UCSD-AML1 (cell line): ENCODE results near the gene CHPF2.

Source experiments
- DNase-seq: peaks from one replicate; lab custom pipeline; 2025; ENCODE audit not compliant: unreplicated experiment; lab: John Stamatoyannopoulos, UW

Gene CHPF2

GRCh38 chr7:151204383-151205032, 27.8 kb upstream of the CHPF2 start:
- no peak for DNase-seq

- no peak for DNase-seq
Measured at GRCh38 chr7:151205730-151206129, 26.6 kb upstream of the CHPF2 start.

- no peak for DNase-seq
Measured at GRCh38 chr7:151206914-151207313, 25.4 kb upstream of the CHPF2 start.

- DNase-seq, result no peak
Measured at GRCh38 chr7:151207315-151207714, 25.0 kb upstream of the CHPF2 start.

GRCh38 chr7:151207804-151208203, 24.5 kb upstream of the CHPF2 start:
- no peak for DNase-seq

GRCh38 chr7:151208253-151208862, 23.9 kb upstream of the CHPF2 start:
- no peak for DNase-seq

GRCh38 chr7:151209588-151209987, 22.7 kb upstream of the CHPF2 start:
- DNase-seq, result no peak

DNA sequence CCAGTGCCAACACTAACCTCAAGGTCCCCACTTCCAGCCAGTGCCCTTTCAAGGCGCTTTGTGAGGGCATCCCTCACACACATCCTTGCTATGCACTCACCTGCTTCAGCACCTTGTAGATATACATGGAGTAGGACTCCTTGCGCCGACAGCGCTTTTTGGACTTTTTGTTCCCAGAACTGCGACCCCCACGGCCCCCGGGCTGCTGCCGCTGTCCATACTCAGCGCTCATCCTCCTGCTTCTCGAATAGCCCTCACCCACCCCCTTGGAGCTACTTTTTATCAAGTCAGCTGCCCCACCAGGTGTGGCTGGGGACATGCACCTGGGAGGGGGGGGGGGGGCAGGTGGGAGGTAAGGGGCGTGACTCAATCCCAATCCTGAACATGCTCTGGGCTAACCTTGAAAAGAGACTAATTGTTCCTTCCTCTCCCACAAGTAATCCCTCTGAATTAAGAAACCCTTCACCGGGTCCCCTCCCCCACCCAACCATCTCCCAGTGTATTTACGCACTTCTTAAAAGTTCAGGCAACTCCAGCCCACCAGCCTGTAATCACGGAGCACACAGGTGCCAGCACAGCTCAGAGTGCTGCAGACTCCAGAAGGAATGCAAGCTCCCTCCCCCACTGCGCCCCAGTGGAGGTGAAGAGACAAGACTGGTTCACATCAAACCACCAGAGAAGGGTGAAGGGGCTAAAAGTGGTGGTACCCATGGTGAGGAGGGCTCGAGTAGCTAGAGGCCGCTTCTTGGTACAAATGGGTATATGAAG, 22.0 kb upstream of the CHPF2 start, which contains the start of gene H2BK1:
Gene H2BK1, minus strand, starts transcription at position 402 of the 768 bp plus-strand sequence. Its CDS starts 170 bp downstream, at position 232.
- no peak for DNase-seq

DNA sequence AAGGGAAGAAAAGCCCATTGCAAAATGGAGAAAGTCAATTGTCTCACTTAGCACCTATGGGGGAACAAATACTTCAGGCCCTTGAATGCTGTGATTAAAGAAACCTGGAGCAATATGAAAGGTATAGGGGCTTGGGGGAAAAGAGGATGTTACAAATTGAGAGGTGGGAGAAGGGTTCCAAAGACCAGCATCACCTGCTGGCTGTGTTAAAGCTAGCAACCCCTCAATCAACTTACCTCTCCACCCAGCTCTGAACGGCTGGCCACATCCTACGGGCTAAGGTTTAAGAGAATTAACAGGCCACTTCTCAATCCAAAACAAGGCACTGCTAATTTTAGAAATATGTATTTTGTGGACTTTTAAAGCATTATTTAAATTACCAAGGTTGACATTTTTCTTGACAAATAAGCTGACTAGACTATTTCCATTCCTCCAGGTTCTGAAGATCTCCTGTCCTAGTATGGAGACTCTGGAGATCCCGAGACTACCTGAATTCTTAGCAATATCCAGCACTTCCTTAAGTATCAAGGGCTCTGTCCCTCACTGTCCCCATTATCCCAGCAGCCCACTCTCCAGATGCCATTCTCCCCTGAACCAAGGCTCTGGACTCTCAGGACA, 21.0 kb upstream of the CHPF2 start:
- DNase-seq, result no peak

- DNase-seq, result no peak
Measured at GRCh38 chr7:151212626-151213025, 19.7 kb upstream of the CHPF2 start.

DNA sequence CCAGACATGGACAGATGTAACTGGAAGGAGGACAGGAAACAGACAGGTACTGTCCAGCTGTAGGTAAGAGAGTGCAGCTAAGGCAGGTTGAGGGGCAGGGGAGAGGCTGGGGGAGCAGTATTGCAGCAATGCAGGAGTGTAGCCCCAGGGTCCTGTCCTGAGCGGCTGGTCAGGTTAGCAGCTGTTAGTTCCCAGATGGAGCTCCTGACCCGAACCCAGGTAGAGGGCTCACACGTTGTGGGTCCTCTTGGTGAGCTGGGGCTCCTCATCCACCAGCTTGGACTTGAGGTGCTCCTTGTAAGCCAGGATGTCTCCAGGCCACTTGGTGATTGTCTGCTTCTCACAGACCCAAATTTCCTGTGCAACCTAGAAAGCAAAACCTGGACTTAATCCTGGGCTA, 18.5 kb upstream of the CHPF2 start:
- no peak for DNase-seq

DNA sequence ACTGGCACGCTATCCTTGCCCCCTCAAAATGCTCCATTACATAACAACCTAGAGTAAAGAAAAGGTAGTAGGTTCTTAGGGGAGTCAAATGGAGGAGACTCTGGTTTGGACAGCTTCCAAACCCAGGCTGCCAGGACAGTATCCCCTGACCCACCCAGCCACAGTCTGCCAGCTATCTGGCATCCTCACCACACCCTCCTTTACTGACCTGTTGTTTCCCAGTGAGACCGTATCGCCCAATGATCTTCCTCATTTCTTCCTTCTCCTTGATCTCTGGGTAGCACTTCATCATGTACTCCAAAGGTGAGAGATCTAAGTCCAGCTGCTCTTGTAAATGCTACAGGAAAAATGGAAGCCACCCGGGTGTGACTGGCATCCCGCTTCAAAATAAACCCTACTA, 16.9 kb upstream of the CHPF2 start:
- DNase-seq, result no peak

DNA sequence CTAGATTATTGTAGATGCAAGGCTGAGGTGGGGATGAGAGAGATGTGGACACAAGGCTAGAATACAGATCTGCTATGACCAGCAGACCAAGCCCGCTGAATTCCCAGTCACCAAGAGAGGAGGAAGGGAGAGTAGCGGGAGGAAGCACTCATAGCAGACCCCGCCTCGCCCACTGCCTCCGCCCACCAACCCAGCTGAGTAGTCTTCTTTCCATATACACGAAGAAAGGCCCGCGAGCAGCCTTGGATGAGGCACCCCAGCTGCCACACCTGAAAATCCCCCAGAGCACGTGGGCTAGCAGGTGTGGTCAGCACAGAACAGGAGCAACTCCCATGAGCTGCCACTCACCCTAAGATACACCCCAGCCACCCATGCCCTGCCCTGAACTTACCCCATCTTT, 14.1 kb upstream of the CHPF2 start:
- no peak for DNase-seq

- no peak for DNase-seq
Measured at GRCh38 chr7:151223728-151224127, 8.6 kb upstream of the CHPF2 start.

DNA sequence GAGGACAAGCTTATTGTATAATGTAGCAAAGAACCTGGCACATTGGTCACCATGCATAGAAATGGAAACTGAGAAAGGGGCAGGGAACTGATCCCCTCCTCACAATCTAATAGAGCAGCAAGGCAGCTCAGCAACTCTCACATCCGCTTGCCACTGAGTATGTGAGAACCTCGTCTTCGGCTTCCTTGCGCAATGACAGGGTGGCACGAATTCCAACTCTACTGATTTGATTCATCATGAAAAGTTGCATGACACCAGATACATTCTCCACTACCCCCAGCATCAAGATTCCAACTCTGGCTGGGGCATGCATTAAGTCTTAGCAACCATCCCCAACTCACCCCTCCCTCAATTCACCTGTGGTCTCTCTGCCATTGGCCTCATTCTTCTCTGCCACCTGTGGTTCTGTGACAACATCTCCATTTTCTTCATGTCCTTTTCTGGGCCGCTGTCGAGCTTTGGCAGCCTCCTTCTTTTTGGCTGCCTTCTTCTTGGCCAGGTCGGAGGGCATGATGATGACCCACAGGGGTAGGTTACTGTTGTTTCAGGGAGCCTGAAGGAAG, 6.3 kb upstream of the CHPF2 start:
- no peak for DNase-seq

GRCh38 chr7:151226560-151226874, 5.8 kb upstream of the CHPF2 start:
- DNase-seq, result no peak

DNA sequence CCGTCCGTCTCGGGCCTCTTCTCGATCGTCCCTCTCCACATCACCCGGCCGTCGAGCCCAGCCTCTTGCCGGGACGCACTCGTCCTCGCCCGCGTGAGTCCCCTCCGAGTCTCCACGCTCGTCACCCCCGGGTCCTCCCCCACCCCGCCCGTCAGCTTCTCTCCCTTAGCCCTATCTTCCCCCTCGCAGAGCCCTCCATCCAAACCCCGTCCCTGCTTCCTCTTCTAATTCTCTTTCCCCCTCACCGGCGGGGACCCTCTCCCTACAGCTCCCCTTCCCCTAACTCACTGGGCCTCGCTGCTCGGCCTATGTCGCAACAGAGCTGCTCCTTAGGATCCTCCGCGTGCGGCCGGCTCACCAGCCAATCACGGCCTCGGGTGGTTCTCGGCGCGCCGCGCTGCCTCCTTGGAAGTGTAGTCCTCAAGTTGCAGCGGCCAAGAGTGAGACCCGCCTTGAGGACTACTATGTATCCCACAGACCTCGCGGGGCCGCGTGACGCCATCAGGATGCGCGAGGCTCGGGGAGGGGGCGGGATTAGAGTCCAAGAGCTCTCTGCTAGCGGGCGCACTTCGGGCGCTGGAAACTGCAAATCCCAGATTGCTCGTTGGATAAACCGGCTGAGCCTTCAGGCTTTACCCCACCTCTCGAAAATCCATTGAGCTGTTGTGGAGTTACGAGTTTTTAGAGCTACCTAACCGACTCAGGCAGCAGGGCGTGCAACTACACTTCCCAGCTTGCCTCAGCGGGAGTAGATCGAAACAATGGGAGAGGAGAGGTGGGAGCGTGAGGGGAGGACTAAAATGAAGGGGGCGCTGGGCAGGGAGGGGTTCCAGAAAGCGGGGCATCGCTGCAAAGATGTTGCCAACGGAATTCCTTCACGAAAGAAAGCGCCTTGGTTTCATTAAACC, 5.2 kb upstream of the CHPF2 start, which contains the start of gene ABCF2:
Gene ABCF2, minus strand, starts transcription at position 331 of the 908 bp plus-strand sequence. CDS start 747 bp downstream, outside the sequence.
- DNase-seq, result peak; percentile 91

DNA sequence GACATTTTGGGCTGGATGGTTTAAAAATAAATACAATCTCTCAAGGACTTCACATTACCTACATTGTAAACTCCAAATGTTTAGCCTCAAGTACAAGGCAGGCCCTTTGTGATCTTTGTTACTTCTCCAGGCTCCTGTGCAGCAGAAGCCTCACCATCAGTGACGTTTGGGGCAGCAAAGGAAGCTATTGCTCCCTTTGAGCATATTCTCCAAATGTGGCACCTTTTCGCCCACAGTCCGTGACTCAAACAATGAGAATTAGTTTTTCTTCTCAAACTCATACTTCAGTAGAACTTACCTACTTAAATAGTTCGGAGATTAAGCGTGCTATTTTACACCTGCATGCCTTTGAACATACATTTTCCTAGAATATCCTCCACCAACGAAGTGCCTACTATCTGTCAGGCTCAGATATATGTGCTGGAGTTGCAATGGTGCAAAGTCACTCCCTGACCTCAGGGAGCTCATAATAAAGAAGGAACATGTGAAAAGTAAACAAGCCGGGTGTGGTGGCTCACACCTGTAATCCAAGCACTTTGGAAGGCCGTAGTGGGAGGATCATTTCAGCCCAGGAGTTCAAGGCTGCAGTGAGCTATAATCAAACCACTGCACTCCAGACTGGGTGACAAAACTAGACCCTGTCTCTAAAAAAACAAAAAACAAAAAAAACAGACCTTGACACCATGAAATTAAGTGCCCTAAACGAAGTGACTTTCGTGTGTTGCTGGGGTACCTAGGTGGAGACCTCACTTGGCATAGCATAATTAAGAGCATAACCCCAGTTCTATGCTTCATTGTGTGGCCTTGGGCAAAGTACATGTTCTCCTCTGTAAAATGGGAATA, 4.0 kb upstream of the CHPF2 start:
- no peak for DNase-seq

- DNase-seq, result no peak
Measured at GRCh38 chr7:151229249-151229648, 3.0 kb upstream of the CHPF2 start.
